ENCODE measurements around the gene LMX1B. TPM values are rescaled to one million over a fixed set of nuclear protein-coding genes. Genes with fewer than 3 reads are reported as not detected.
"Not testable (repeated sequence)": the region's sequence is repeated elsewhere in the genome, so short reads cannot be mapped to it uniquely, and the experiment has no call there.

LMX1B gene
- polyA plus RNA-seq, 1 donor from 2014 or later, result not detected

DNA sequence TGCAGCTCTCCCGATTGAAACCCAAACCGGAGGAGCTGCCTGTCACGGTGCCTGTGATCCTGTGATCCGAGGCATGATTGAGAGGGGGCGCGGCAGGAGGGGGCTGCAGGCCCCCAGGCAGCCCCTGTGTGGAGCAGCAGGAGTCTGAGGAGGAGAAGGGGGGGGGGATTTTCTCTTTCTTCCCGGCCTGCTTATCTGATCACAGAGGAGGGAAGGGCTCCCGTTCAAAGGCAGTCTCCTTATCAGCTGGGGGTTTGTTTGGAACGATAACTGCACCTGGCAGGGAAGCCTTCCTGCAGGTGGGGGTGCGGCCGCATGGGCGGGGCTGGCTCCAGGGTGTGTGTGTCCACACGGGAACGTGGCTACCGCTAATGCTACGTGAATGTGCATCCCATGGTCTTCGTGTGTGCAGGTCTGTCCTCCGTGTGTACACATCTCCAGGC, 38.4 kb downstream of the LMX1B start (continued):
- no peak for TF ChIP-seq EZH2 (IDR thresholded peaks at IDR 0.05; ENCODE audit: borderline replicate concordance, insufficient read depth, low read length, poor library complexity, severe bottlenecking)
- TF ChIP-seq POLR2AphosphoS5 (IDR thresholded peaks at IDR 0.05), result no peak
- TF ChIP-seq TAF1 (IDR thresholded peaks at IDR 0.05; ENCODE audit: low read depth), result no peak
- no peak for TF ChIP-seq RAD21 (conservative IDR thresholded peaks at IDR 0.05)

DNA sequence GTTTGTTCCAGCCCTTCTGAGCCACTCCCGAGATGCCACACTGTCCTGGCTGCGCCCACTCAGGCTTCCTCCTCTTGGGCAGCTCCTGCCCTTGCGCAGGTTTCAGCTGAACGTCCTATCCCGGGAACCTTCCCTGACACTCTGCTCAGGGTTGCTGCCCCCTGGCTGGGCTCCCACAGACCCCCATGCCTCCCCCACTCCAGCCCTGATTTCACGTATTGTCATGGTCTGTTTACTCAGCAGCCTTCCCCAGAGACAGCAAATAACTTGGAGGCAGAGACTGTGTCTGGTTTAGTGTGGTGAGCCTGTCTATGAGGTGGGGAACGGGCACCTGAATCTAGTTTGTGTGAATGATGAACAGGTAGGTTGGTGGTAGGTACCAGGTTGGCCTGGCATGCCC, 40.4 kb downstream of the LMX1B start:
- Histone ChIP-seq H2AFZ (ENCODE audit: low read depth, low read length) (no peak overlapping the region), H3K27ac (ENCODE audit: low read length) (no peak overlapping the region), H3F3A (ENCODE audit: insufficient read depth, low read length, poor library complexity, severe bottlenecking) (no peaks in the 10 kb centered on the region), H3K9ac (ENCODE audit: low read length) (no peak overlapping the region), H3K9me2 (ENCODE audit: insufficient read depth, low read length) (no peaks in the 10 kb centered on the region), H3K79me2 (replicated peaks; ENCODE audit: insufficient read depth, low read length) (no peaks in the 10 kb centered on the region), H3K4me3 (ENCODE audit: low read length) (no peak overlapping the region), H3K36me3 (ENCODE audit: insufficient read depth, low read length) (no peaks in the 10 kb centered on the region), H3K4me2 (ENCODE audit: low read length) (no peak overlapping the region), H3K9me3 (ENCODE audit: low read length) (no peaks in the 10 kb centered on the region), H4K20me1 (ENCODE audit: insufficient read depth) (no peaks in the 10 kb centered on the region), H3K27me3 (ENCODE audit: insufficient read depth, low read depth, low read length) (no peaks in the 10 kb centered on the region)
- TF ChIP-seq RAD21 (conservative IDR thresholded peaks at IDR 0.05) (no peak), EP300 (conservative IDR thresholded peaks at IDR 0.05; ENCODE audit: poor library complexity, severe bottlenecking) (no peak), TAF1 (IDR thresholded peaks at IDR 0.05; ENCODE audit: low read depth) (no peak), EZH2 (IDR thresholded peaks at IDR 0.05; ENCODE audit: borderline replicate concordance, insufficient read depth, low read length, poor library complexity, severe bottlenecking) (no peak), POLR2AphosphoS5 (IDR thresholded peaks at IDR 0.05) (no peak), SMC3 (conservative IDR thresholded peaks at IDR 0.05; ENCODE audit: poor library complexity) (no peak), MXI1 (conservative IDR thresholded peaks at IDR 0.05; ENCODE audit: poor library complexity, severe bottlenecking) (no peak)
- TF ChIP-seq, protein P1, sequence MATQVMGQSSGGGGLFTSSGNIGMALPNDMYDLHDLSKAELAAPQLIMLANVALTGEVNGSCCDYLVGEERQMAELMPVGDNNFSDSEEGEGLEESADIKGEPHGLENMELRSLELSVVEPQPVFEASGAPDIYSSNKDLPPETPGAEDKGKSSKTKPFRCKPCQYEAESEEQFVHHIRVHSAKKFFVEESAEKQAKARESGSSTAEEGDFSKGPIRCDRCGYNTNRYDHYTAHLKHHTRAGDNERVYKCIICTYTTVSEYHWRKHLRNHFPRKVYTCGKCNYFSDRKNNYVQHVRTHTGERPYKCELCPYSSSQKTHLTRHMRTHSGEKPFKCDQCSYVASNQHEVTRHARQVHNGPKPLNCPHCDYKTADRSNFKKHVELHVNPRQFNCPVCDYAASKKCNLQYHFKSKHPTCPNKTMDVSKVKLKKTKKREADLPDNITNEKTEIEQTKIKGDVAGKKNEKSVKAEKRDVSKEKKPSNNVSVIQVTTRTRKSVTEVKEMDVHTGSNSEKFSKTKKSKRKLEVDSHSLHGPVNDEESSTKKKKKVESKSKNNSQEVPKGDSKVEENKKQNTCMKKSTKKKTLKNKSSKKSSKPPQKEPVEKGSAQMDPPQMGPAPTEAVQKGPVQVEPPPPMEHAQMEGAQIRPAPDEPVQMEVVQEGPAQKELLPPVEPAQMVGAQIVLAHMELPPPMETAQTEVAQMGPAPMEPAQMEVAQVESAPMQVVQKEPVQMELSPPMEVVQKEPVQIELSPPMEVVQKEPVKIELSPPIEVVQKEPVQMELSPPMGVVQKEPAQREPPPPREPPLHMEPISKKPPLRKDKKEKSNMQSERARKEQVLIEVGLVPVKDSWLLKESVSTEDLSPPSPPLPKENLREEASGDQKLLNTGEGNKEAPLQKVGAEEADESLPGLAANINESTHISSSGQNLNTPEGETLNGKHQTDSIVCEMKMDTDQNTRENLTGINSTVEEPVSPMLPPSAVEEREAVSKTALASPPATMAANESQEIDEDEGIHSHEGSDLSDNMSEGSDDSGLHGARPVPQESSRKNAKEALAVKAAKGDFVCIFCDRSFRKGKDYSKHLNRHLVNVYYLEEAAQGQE (IDR thresholded peaks at IDR 0.05; ENCODE audit: borderline replicate concordance), result no peak
- TF ChIP-seq, protein P2, sequence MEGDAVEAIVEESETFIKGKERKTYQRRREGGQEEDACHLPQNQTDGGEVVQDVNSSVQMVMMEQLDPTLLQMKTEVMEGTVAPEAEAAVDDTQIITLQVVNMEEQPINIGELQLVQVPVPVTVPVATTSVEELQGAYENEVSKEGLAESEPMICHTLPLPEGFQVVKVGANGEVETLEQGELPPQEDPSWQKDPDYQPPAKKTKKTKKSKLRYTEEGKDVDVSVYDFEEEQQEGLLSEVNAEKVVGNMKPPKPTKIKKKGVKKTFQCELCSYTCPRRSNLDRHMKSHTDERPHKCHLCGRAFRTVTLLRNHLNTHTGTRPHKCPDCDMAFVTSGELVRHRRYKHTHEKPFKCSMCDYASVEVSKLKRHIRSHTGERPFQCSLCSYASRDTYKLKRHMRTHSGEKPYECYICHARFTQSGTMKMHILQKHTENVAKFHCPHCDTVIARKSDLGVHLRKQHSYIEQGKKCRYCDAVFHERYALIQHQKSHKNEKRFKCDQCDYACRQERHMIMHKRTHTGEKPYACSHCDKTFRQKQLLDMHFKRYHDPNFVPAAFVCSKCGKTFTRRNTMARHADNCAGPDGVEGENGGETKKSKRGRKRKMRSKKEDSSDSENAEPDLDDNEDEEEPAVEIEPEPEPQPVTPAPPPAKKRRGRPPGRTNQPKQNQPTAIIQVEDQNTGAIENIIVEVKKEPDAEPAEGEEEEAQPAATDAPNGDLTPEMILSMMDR (IDR thresholded peaks at IDR 0.05; ENCODE audit: poor library complexity, severe bottlenecking), result no peak

DNA sequence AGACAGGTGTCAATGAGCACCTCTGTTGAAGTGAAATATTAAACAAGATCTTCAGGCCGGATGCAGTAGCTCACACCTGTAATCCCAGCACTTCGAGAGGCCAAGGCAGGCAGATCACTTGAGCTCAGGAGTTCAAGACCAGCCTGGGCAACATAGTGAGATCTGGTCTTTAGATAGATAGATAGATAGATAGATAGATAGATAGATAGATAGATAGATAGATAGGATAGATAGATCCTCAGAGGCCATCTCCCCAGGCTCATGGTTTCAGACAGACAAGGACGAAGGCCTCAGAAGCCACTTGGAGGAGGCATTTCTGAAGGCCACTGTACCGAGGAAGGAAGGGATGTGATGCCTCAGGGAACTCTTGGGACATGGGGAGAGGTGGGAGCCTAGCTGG, 42.5 kb downstream of the LMX1B start:
- H2AFZ ChIP-seq (ENCODE audit: low read depth, low read length); H3K4me2 ChIP-seq (ENCODE audit: low read length); H3K79me2 ChIP-seq (replicated peaks; ENCODE audit: insufficient read depth, low read length); H3F3A ChIP-seq (ENCODE audit: insufficient read depth, low read length, poor library complexity, severe bottlenecking); H3K4me3 ChIP-seq (ENCODE audit: low read length); H3K27me3 ChIP-seq (ENCODE audit: insufficient read depth, low read depth, low read length); H4K20me1 ChIP-seq (ENCODE audit: insufficient read depth); H3K27ac ChIP-seq (ENCODE audit: low read length); H3K36me3 ChIP-seq (ENCODE audit: insufficient read depth, low read length); H3K9me2 ChIP-seq (ENCODE audit: insufficient read depth, low read length); H3K9me3 ChIP-seq (ENCODE audit: low read length); H3K9ac ChIP-seq (ENCODE audit: low read length): not testable (repeated sequence)

Data from neural cell (in vitro differentiated cells).